Fibroblast of skin of right biceps (primary cell): ENCODE measurements around the gene OTP.
A peak's percentile ranks its signal among the peaks of the same experiment; 100 is the strongest.

ENCODE experiments used
- DNase-seq: peaks from one replicate; pipeline ENCODE4 v3.0.0-alpha.2; 2013

OTP gene

DNA sequence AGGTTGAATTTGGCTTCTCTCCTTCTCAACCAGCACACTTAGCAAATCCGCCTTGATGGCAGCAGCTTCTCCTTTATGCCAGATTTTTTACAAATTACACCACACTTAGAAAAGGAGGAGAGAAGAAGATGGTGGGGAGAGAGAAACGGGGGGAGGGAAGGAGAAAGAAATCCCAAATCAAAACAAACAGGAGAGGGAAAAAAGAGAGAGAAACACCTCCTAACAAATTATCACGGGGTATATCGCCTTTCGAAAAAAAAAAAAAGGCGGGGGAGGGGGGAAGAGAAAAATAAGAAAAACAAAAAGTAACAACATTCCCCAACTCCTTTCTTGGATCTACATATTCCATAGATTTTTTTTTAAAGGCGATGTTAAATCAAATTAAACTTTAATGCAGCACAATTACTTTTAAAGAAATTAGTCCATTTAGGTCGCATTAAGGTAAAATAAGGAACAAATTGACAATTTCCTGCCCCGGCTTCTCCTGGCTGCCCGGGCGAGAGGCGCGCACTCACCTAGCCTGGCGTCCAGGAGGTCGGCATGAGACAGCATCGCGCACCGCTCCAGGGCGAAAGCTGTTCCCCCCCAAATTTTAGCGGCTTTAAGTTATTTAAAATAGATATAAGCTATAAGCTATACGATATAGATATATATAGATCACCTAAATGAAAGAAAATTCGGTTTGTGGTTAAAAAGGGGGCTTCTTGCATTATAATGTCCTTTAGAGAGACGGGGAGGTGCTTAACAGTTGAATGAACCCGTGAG, at the start of gene OTP:
TSS of gene OTP (minus strand) at position 716 of the 765 bp plus-strand sequence. CDS start at position 552, 164 bp downstream.
- no peak for DNase-seq

DNA sequence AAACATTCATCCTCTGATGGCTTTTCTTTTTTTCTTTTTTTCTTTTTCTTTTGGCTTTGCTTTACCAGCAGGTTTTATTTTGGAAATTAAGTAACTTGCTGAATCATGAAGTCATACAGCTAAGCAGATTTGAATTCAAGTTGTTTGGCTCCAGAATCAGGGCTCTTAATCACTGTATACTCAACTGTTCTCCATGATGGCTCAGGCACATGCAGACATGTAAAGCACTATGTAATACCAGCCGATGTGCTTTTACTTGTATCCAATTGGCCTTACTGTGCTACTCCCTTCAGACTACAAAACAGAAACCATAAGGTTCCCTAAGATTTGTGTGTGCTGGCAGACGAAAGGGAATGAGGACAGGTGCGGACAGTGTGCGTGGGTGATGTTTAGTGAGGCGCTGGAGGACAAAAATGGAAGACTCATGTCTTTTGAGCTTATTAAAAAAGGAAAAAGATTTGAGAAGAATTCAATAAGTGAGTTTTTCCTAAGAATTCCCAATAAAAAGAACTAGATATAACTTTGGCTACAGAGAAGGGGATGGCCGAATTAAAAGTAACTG, 44.7 kb upstream of the OTP start:
- DNase-seq, result peak; percentile 3

DNA sequence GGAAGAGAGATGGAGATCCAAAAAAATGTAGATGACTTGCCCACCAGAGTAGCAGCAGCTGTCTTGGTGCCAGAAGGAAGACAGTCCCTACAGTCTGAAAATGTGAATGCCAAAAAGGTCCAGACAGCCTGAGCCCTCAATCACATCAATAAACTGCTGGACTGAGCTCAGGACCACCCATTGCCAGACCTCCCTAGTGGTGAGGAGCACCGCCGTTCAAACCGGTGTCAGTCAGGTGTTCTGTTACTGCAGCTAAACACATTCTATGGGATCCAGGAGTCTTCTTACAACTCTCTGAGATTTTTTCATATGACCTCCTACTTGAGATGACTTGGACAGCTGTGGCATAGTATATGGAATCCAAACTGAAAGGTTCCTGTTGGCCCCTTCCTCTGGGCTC, 32.0 kb upstream of the OTP start:
- no peak for DNase-seq

DNA sequence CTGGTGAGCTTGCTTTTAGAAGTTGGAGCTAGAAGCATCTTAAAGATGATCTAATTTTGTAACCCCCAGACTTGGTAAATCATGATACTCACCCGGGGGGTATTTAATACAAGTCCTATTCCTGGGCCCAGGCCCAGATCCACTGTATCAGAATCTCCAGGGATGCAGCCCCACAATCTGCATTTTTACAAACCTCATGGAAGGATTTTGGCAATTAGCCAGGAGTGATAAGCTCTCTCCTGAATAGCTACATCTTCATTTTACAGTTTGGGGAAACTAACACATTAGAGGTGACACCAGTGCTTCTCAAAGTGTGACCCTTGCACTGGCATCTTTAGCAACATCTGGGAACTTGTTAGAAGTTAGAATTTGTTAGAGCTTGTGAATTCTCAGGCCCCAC, 31.2 kb upstream of the OTP start:
- no peak for DNase-seq

DNA sequence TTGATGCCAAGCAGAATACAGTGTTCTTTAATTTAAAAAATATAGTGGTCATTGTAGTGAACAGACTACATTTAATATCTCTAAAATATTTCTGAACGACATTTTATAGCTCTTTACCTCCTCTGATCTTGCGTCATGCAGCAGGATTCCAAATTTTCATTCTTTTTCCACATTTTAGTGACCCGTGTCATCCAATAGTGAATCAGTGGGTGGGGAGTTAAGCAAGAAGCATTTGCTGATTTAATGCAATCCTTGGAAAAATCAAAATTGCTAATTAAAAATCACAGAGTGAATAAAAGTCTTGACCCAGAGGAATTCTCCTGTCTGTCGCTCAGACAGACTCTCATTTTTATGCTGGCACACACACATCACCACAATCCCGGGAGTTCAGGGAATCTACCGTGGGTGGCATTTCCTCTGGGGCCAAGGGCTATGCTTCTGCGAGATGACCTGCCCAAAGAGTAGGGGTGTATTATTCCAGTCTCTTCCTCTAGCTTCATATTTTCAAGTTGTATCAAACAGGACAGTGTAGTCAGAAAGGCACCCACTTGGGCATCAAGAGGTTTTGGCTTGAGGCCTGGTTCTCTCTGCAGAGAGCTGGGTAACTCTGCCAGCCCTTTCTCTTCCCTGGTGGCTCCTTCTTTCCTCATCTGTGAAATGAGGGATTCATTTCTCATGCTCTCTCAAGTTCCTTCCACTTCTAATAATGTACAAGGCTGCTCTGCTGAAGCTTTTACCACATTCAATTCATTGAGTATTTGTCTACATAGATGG, 24.8 kb upstream of the OTP start:
- DNase-seq, result peak; percentile 37

DNA sequence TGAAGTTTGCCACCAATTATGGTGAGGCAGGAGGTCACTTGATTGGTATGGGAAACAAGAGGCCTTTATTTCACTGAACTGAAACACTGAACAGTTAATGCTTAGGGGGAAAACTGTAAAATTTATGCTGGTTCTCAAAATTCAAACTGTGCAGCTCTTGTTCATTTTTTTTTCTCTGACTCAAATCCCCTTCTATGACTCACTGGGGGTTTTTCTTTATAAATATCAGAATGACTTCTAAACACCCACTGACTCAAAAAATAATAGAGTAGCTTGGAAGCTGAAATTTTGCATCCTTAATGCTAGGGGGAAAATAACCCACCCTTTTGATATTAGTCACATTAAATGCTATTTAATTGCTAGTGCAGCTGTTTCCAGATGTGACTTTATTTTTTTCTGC, 24.1 kb upstream of the OTP start:
- no peak for DNase-seq

DNA sequence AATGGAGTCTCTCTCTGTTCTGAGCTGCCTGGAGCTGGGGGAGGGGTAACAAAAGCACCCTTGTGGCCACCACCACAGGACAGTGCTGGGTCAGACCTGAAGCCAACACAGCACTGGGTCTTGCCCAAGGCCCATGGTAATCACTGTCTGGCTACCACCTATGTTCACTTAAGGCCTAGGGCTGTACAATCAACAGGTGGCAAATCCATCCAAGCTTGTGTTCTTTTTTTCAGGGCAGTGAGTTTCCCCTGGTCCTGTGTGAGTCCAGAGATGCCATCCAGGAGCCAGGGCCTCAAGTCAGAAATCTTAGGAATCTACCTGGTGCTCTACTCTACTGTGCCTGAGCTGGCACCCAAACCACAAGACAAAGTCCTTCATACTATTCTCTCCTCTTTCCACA, 20.1 kb upstream of the OTP start:
- no peak for DNase-seq

DNA sequence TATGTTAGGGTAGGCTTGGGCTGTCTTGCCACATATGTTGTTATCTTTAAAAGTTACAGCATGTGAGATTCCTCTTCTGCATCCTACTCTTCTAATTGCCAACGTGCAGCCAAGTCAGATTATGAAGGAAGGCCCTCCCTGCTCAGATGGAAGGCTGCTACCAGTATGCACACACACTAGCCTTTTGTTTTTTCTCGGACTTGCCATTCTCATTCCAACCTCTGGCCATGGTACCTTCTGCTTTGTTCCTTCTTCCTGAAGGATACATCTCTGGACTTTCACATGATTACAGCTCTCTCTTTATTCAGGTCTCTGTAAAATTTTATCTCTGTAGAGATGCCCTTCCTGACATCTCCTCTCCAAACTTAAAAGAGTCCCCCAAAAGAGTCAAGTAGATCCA, 12.8 kb upstream of the OTP start:
- DNase-seq, result no peak

DNA sequence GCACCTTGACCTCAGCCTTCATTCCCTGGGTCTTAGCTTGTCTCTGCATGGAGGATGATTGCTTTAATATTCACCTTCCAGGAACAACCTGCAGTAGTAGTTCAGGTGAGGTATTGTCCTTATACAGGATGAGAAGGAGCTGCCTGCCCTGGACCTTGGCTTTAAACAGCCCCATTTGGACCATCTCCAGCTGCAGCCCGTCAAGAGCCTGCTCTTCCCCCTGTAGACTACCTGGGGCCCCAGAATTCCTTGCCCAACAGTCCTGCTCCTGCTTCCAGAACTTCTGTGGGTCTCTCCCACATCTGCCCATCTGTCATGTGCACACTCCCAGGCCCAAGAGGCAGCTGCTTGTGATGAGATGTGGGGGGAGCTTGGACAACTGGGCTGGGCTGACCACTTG, 12.2 kb upstream of the OTP start:
- DNase-seq, result no peak

DNA sequence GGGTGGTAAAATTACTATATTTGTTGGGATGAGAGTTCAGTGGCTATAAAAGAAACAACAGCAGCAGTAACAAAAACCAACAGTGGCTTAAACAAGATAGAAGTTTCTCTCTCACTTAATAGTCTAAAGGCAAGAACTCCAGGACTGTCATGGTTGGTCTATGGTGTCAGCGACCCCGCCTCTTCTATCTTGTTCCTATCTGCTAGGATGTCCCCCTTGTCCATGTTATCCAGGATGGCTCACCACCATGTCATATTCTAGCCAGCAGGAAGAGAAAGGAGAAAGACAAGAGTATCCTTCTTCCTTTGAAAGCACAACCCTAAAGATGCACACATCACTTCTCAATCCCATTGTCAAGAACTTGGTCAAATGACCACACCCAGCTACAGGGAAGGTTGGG, 11.3 kb upstream of the OTP start:
- no peak for DNase-seq

DNA sequence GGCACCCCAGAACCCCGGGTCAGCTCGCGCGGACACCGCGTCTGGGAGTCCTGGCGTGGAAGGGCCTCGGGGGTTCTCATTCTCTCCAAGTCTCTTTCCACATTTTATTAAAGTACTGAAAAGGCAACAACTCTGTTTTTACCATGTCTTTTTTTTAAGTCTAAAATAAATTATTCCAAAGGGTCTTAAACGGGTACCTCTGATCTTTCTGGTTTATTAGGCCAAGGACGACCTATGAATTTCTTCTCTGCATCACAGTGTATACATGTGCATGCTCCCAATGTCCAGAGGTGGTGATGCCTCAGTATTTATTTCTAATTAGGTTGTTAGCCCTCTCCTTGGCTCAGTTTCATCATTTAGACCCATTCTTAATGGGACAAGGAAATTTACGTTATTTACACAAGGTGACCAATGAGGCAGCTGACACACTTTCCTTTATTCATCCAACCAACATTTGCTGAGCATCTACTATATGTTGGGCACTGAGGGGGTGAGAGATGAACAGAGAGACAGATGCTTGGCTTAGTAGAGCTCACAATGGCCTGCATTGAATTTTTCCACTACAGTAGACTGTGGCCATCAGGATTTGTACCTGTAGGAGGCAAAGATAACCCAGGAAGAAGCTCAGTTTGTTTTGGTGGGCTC, 7.6 kb upstream of the OTP start:
- no peak for DNase-seq

DNA sequence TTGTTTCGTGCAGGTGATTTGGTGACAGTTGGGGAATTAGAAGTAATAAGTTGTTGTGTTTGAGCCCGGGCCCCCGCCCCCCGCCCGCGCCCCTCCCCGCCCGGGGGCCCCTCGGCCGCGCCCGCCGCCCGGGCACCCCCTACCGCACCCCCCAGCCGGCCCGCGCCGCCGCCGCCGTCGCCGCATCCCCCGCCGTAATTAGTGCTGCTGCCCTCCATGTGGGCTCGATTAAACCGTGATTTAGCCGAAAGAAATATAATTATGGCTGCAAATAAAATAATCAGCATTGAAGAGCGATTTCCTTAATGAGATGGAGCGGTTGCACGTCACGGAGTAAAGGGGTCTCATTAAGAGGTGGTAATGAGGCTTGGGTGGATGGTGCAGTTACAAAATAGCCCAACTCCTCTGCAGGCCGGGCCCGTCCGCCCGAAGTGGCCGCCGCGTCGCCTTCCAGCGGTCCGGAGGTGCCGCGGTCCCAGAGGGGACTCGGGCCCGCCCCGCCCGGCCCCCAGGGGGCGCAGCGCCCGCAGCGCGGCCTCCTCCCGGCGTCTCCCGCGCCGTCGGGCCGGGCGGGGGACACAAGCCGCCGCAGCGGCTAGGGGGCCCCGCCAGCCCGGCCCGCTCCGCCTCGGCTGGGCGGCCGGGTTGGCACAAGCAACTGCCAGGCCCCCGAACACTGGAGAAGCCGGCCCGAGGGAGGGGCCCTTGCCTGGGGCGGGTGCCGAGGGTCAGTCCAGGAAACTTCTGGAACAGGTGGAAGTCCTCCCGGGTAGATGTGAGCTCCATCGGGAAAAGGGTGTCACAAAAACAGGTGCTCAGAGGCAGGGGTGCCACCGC, 6.9 kb upstream of the OTP start:
- peak; percentile 31 for DNase-seq

DNA sequence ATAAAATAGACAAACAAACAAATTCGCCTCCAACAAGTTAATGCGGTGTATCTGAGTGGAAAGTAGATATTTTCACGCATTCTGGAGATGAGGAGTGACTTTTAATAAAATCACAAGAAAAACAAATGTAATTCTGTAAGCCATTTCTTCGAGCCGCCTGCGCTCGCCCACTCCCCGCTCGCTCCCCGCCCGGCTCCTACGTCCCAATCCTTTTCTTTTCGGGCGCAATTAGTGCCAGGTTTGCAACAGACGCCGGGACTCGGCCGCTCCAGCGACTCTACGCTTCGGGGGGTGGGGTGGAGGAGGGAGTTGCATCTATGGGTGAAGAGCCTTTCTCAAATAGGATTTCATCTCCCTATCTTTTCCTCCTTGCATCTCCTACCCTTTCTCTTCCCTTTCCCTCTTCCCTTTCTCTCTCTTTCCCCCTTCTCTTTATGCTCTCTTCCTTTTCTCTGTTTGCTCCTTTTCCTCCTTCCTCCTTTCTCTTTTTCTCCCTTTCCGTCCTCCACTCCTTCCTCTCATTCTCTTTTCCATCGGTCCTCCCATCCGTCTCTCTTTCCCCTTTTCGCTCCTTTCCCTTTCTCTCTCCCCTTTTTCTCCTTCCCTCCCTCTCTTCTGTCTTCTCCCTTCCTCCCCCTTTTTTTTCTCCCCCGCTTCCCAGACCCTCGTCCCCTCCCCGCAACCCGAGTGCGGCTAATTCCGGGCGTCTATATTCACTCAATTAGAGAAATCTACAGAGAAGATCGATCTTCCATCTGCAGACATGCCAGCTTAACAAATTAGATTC, 6.1 kb upstream of the OTP start:
- no peak for DNase-seq

DNA sequence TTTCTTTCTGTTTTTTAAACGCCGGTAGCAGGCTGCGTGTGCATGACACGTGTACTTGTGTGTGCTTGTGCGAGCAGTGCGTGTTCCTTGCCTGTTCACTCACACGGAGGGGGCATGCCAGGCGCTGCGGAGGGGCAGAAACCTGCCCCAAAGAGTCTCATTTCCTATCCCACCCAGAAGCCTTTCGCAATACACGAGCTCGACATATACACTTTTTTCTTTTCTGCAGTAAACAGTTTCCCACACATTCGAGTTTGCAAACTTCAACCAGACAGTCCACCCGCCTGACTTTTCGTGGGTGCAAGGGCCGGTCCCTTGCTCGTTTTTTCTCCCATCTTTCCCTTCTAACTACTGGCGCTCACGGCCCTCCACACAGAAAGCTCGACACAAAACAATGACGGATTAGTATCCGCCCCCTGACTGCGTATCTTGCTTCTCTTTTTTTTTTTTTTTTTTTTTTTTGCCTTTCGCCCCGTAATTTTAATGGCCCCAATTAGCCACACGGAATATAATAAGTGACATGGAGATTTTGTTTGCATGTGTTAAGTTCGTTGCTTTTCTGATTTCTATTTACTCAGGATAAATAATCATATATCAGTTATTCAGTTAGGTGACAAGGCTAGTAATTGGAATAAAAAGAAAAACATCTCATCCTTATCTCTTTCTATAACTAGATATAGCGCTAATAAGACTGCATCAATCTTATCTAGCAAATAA, 5.3 kb upstream of the OTP start:
- no peak for DNase-seq

DNA sequence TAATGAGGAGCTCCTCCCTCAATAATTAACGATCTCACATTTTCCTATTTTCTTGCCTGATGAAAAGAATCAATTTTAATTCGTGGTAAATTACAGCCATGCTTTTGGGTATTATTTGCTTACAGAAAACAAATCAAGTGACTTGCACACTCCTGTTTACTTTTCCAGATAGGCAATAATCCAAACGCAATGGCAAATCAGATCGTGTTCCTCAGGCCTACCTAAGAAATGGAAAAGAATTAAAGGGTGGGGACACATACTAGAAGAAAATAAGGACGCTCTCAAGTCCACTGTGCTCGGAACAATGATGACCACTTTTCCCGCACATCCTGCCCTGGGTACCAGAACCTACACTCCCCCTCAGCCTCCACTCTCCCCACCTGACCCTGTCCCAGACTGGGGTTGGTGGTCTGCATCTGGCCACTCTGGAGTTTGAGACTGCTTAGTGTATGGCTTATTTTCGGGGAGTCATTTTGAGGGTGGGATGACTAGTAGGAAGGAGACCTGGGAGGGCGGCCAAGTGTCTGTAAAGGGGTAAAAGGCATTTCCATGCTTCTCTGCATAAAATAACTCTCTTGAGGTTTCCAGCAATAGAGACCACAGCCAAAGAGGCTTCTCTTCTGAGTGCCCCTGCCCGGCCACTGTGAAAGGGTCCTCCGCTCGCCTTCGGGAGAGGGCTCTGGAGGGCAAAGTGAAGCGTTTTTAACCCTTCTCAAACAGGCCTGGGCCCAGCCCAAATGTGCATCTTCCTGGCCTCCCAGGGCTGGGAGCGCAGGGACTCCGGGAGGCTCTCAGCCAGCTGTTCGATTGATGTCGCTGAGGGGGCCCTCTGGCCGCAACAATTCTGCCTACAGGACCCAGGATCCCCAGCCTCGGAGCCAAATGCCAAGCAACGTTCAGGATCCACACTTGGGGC, 4.5 kb upstream of the OTP start:
- DNase-seq, result no peak

DNA sequence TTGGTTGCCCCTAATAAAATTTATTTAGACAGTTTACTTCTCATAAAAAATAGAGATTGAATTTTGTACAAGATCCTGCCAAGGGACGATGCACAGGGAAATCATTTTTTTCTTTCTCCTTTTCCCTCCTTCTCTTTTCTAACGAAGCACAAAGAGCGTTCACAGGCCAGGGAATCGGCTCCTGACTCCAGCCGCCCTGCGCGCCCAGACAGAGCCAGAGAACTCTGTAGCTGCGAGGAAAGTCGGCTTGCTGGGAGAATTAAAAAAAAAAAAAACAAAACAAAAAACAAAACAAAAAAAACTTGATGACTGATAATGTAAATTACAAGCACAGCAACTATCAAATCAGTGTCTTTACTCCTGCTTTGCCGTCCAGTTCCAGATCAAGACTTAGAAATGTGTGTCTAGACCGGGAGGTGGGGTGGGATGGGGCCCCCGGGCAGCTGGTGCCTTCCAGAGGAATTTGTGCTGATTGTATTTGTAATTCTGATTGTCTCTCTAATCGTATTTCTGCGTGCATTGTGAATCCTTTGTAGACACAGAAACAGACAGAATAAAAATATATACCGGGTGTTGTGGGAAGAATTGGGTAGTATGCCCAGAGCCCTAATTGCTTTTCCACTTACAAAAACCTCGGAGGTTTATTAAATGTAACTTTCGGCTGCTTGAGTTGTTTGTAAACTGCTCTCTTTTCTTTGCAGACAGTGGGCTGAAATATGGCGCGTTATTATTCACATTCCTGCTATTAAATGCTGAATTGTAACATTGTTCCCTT, 3.6 kb upstream of the OTP start:
- no peak for DNase-seq

DNA sequence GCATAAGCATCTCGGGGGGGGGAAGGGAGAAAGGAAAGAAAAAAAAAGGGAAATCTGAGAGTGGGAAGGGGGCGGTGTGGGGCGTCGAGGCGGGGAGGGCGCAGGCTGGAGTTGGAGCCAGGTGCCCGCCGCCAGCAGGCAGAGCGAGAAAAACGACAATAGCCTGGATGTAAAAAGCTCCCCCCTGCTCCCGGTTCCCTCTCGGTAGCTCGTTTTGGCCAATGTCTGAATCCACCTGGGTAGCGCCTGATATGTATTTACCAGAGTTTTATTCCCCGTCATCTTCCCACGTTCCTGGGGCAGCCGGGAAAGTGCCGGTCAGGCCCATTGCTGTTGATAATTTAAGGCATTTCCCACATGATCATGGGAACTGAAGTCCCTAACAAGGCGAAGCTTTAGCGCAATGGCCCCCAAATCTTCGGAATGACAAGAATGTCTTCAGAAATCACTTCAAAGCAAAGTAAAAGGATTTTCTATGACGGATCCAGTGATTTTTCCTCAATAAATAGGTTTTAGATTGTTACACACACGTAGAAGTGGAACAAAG, 3.0 kb upstream of the OTP start:
- no peak for DNase-seq

DNA sequence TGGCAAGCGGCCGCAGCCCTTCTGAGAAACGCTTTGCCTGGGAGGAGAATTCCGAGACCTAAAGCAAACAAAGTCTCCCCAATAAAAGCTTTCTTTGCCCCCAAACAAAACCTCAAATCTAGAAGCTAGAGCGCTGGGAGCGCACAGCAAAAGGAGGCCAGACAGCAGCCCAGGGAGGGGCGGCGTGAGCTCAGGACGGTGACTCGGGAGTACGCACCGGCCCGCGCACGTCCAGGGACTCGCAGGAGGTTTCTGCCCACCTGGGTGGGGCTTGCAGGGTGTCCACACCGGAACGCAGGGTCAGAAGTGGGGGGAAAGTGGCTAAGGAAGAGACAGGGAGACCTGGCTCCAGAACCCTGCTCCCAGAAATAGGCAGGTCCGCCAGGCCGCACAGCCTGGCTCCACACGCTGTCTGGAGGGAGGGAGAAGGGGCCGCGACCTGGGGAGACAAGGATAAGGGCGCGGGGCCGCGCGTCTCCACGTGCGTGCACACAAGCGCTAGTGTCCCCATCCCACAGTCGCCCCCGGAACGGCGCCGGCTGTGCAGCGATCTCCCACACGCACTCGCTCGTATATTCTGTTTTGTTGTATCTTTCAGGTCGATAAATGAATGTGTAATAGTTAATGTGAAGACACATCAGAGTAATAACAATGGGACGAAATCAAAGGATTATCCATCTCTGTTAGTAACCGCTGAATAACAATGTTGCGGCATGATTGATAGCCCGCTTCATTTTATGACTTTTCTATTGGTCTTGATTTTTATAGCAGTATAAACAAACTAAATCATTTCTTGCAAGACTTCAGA, 2.3 kb upstream of the OTP start:
- no peak for DNase-seq
